Measurements from ENCODE around the gene GALNT16. TPM values are rescaled to one million over a fixed set of nuclear protein-coding genes. Genes with fewer than 3 reads are reported as not detected.

Gene GALNT16
- total RNA-seq, 1 experiment from 2014 or later, result 4.0 TPM

DNA sequence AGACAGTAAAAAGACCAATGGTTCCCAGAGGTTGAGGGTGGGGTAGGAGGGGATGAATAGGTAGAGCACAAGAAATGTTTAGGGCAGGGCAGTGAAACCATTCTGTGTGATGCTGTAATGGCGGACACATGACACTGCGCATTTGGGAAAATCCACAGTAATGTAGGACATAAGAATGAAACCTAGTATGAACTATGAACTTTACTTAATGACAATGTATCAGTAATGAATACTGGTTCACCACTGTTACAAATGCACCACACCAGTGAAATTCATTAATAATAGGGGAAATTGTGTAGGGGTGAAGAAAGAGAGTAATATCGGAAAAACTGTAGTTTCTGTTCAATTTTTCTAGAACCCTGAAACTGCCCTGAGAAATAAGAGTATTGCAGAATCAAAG is 132.5 kb downstream of the GALNT16 start:
- no peaks in the 10 kb centered on the region for H3K27me3 Mint-ChIP-seq (ENCODE audit: unreplicated experiment)
- H3K36me3 Mint-ChIP-seq (ENCODE audit: insufficient read depth, unreplicated experiment), result peaks cover 75% of the 10 kb centered on the region
- H3K9me3 Mint-ChIP-seq (ENCODE audit: low read depth, unreplicated experiment), result no peaks in the 10 kb centered on the region
- peaks cover 33% of the 10 kb centered on the region for H3K4me1 Mint-ChIP-seq (ENCODE audit: low read depth, unreplicated experiment)
- no peak overlapping the region for H3K27ac Mint-ChIP-seq (ENCODE audit: unreplicated experiment)
- no peak overlapping the region for H3K4me3 Mint-ChIP-seq (ENCODE audit: low read depth, unreplicated experiment)
- intact Hi-C loops (cut with micrococcal nuclease; ENCODE audit: unreplicated experiment), result no loop called here
- TF ChIP-seq, protein P1, sequence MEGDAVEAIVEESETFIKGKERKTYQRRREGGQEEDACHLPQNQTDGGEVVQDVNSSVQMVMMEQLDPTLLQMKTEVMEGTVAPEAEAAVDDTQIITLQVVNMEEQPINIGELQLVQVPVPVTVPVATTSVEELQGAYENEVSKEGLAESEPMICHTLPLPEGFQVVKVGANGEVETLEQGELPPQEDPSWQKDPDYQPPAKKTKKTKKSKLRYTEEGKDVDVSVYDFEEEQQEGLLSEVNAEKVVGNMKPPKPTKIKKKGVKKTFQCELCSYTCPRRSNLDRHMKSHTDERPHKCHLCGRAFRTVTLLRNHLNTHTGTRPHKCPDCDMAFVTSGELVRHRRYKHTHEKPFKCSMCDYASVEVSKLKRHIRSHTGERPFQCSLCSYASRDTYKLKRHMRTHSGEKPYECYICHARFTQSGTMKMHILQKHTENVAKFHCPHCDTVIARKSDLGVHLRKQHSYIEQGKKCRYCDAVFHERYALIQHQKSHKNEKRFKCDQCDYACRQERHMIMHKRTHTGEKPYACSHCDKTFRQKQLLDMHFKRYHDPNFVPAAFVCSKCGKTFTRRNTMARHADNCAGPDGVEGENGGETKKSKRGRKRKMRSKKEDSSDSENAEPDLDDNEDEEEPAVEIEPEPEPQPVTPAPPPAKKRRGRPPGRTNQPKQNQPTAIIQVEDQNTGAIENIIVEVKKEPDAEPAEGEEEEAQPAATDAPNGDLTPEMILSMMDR (IDR thresholded peaks at IDR 0.05; ENCODE audit: unreplicated experiment), result no peak
- DNase-seq, result no peak
- BruUV-seq (replicated peaks), result no TSS peak
- CTCF ChIA-PET, result no interaction called here

DNA sequence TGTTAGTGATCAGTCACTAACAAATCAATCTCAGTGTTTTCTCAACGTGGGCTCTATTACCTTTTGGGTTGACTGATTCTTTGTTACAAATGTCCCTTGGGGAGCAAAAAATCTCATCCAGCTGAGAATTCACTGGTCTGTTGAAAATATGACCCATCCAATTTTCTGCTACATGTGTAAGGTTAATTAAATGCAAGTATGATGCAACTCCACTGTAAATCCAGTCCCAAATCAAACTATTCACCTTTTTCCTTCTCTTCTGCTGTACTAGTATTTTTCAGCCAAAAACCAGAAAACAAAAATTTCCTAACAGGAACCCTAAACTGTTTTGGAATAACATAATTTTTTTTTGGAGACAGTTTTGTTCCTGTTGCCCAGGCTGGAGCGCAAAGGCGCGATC is 136.0 kb downstream of the GALNT16 start:
- no peaks in the 10 kb centered on the region for H3K9me3 Mint-ChIP-seq (ENCODE audit: low read depth, unreplicated experiment)
- DNase-seq, result no peak
- peaks cover 89% of the 10 kb centered on the region for H3K36me3 Mint-ChIP-seq (ENCODE audit: insufficient read depth, unreplicated experiment)
- intact Hi-C loops (cut with micrococcal nuclease; ENCODE audit: unreplicated experiment), result loop anchor here (5.0 kb wide), 1 partner anchor 149 kb away; no protein-coding TSS in a partner anchor
- H3K4me1 Mint-ChIP-seq (ENCODE audit: low read depth, unreplicated experiment), result peaks cover 33% of the 10 kb centered on the region
- CTCF ChIA-PET, result interaction anchor here (1.8 kb wide), 1 partner anchor 19 kb away, joined by 3 read pairs; no protein-coding TSS in a partner anchor
- H3K27me3 Mint-ChIP-seq (ENCODE audit: unreplicated experiment), result no peaks in the 10 kb centered on the region
- BruUV-seq (replicated peaks), result no TSS peak
- H3K27ac Mint-ChIP-seq (ENCODE audit: unreplicated experiment), result no peak overlapping the region
- TF ChIP-seq, protein P1 (IDR thresholded peaks at IDR 0.05; ENCODE audit: unreplicated experiment), result no peak
- peak overlapping the region; percentile 74 for H3K4me3 Mint-ChIP-seq (ENCODE audit: low read depth, unreplicated experiment)

DNA sequence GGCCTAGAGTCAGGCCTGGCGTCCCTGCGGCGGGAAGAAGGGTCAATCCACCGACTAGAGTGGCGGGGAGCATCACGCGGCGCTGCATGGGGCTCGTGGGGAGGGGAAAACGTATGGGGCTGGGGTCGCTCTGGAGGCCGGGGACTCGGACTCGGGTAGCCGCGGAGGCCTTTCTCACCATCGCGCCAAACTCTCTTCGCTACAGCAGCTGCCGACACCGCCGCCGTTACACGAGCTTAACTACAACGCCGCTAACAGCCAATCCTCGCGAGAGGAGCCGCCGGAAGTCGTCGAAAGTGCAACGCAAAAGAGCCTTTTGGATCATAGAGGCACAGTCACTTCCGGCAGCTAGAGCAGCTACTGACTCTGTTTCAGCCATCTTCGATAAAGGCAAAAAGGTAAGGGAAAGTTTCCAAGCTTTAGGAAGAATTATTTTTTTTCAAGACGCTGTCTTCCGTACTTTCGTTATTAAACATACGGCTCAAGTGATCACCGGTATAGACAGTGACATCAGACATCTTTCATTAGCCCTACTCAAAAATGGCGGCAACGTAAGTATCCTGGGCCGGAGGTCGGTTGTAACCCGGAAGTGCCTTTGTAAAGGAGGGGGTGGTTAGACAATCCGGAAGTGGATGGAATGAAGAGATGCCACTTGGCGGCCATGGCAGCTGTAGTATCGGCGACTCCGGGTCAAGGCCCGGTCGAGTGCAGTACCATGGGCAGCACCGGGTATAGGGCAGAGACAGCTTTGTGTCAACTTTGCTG is 138.3 kb downstream of the GALNT16 start, which contains the start of the genes ERH and SLC39A9:
Gene ERH, minus strand, starts transcription at position 247 of the 765 bp plus-strand sequence. Its CDS starts 66 bp downstream, at position 181.
Gene SLC39A9, plus strand, starts transcription at position 640 of the 765 bp plus-strand sequence. CDS start 678 bp downstream, outside the sequence.
- peaks cover 72% of the 10 kb centered on the region for H3K36me3 Mint-ChIP-seq (ENCODE audit: insufficient read depth, unreplicated experiment)
- H3K4me3 Mint-ChIP-seq (ENCODE audit: low read depth, unreplicated experiment), result peak within 1 kb of the TSS; percentile 74
- BruUV-seq (replicated peaks), result no TSS peak
- DNase-seq, result peak; percentile 87
- TF ChIP-seq, protein P1 (IDR thresholded peaks at IDR 0.05; ENCODE audit: unreplicated experiment), result no peak
- H3K27me3 Mint-ChIP-seq (ENCODE audit: unreplicated experiment), result no peaks in the 10 kb centered on the region
- CTCF ChIA-PET, result interaction anchor here (0.8 to 1.7 kb wide), 3 partner anchors 22 to 62 kb away, joined by 3 to 10 read pairs (median 3); no protein-coding TSS in a partner anchor
- intact Hi-C loops (cut with micrococcal nuclease; ENCODE audit: unreplicated experiment), result loop anchor here (2.0 to 5.0 kb wide), 2 partner anchors 55 to 151 kb away; no protein-coding TSS in a partner anchor
- peak within 1 kb of the TSS; percentile 98 for H3K27ac Mint-ChIP-seq (ENCODE audit: unreplicated experiment)
- H3K4me1 Mint-ChIP-seq (ENCODE audit: low read depth, unreplicated experiment), result peaks cover 22% of the 10 kb centered on the region
- H3K9me3 Mint-ChIP-seq (ENCODE audit: low read depth, unreplicated experiment), result no peaks in the 10 kb centered on the region

DNA sequence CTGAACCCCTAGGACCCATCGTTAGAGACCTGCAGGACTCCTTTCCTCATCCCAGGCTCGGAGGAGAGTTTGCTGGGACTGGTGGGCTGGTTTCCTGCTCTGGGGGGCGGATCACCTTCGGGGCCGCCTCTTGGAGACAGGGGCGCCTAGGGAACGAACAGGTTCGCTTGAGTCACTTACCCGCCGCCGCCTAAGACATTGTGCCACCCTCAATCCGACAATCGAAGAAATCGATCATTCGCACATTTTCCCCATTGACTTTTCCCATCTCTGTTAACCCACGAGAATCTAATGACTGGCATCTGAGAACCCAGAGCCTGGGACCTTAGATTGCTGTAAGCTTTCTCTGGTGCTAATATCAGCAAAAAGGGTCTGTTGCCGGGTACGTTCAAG is 138.9 kb downstream of the GALNT16 start:
- DNase-seq, result no peak
- H3K27ac Mint-ChIP-seq (ENCODE audit: unreplicated experiment), result peak overlapping the region; percentile 98
- intact Hi-C loops (cut with micrococcal nuclease; ENCODE audit: unreplicated experiment), result loop anchor here (2.0 to 5.0 kb wide), 2 partner anchors 54 to 152 kb away; no protein-coding TSS in a partner anchor
- CTCF ChIA-PET, result no interaction called here
- H3K4me3 Mint-ChIP-seq (ENCODE audit: low read depth, unreplicated experiment), result peak overlapping the region; percentile 74
- H3K27me3 Mint-ChIP-seq (ENCODE audit: unreplicated experiment), result no peaks in the 10 kb centered on the region
- peaks cover 67% of the 10 kb centered on the region for H3K36me3 Mint-ChIP-seq (ENCODE audit: insufficient read depth, unreplicated experiment)
- TF ChIP-seq, protein P1 (IDR thresholded peaks at IDR 0.05; ENCODE audit: unreplicated experiment), result no peak
- TSS peak; percentile 68 for BruUV-seq (replicated peaks)
- peaks cover 20% of the 10 kb centered on the region for H3K4me1 Mint-ChIP-seq (ENCODE audit: low read depth, unreplicated experiment)
- no peaks in the 10 kb centered on the region for H3K9me3 Mint-ChIP-seq (ENCODE audit: low read depth, unreplicated experiment)

All from Calu3 (cell line).